HepG2 (cell line): ENCODE measurements around the gene ACADVL. TPM values are rescaled to one million over a fixed set of nuclear protein-coding genes. Genes with fewer than 3 reads are reported as not detected.
A peak's percentile ranks its signal among the peaks of the same experiment; 100 is the strongest.

Source experiments
- CREM ChIP-seq, 2 experiments: sonication (generic) in 1 of 2; formaldehyde crosslinking in 1 of 2; IDR thresholded peaks; 2 replicates each; pipeline versions ENCODE4 v1.4.0 to v1.6.1; 2016 to 2020; ENCODE audit warnings: antibody characterized with exemption in 1 of 2, mild to moderate bottlenecking in 1 of 2, missing genetic modification reagents in 1 of 2
- EEA1 ChIP-seq: sonication (generic); formaldehyde crosslinking; IDR thresholded peaks from 2 replicates; pipeline ENCODE4 v1.5.1; 2020; ENCODE audit warnings: mild to moderate bottlenecking, missing genetic modification reagents, borderline replicate concordance
- FOXA1 ChIP-seq, 2 experiments: fragments of 450-650 bp in 1 of 2; sonication (generic) in 1 of 2; formaldehyde crosslinking in 1 of 2; IDR thresholded peaks; 2 replicates each; pipeline versions ENCODE4 v1.4.0 to v1.6.1; 2016 to 2020; ENCODE audit warnings: missing genetic modification reagents in 1 of 2
- FOXK1 ChIP-seq: sonication (generic); formaldehyde crosslinking; IDR thresholded peaks from 2 replicates; pipeline ENCODE4 v1.4.0; 2020; ENCODE audit warnings: low read depth, missing genetic modification reagents, borderline replicate concordance
- MXI1 ChIP-seq: IDR thresholded peaks from 3 replicates; pipeline ENCODE4 v1.6.1; 2012; ENCODE audit warnings: low read depth, low read length, inconsistent platforms, borderline replicate concordance
- NCOR1 ChIP-seq: fragments of 200-600 bp; sonication (generic); IDR thresholded peaks from 2 replicates; pipeline ENCODE4 v1.7.0; 2017; ENCODE audit warnings: antibody characterized with exemption, low read length, borderline replicate concordance
- NR2F6 ChIP-seq, 2 experiments: IDR thresholded peaks; 2 replicates each; pipeline ENCODE4 v1.6.1; 2016; ENCODE audit warnings: antibody characterized with exemption in 1 of 2, mild to moderate bottlenecking in 1 of 2
- TBP ChIP-seq: sonication (generic); formaldehyde crosslinking; IDR thresholded peaks from 2 replicates; pipeline ENCODE4 v1.5.0; 2020; ENCODE audit warnings: missing genetic modification reagents
- TCF7L2 ChIP-seq: IDR thresholded peaks from 2 replicates; pipeline ENCODE4 v1.6.1; 2011; ENCODE audit warnings: mild to moderate bottlenecking, low read depth, low read length, moderate library complexity
- ZKSCAN1 ChIP-seq: fragments of 150-350 bp; IDR thresholded peaks from 2 replicates; pipeline ENCODE4 v1.6.1; 2014; ENCODE audit warnings: low read length
- ZNF124 ChIP-seq: sonication (generic); formaldehyde crosslinking; IDR thresholded peaks from 2 replicates; pipeline ENCODE4 v1.4.0; 2020; ENCODE audit warnings: missing genetic modification reagents
- ZNF331 ChIP-seq: sonication (generic); formaldehyde crosslinking; IDR thresholded peaks from 2 replicates; pipeline ENCODE4 v1.4.0; 2020; ENCODE audit warnings: missing genetic modification reagents
- ZNF367 ChIP-seq: sonication (generic); formaldehyde crosslinking; IDR thresholded peaks from 2 replicates; pipeline ENCODE4 v1.4.0; 2020; ENCODE audit warnings: missing genetic modification reagents, borderline replicate concordance
- ZNF768 ChIP-seq: sonication (generic); formaldehyde crosslinking; IDR thresholded peaks from 2 replicates; pipeline ENCODE4 v1.4.0; 2020; ENCODE audit warnings: missing genetic modification reagents
- ZNF839 ChIP-seq: sonication (generic); formaldehyde crosslinking; IDR thresholded peaks from 2 replicates; pipeline ENCODE4 v1.4.0; 2020; ENCODE audit warnings: missing genetic modification reagents, mild to moderate bottlenecking, borderline replicate concordance
- polyA plus RNA-seq, 8 experiments: library from polyadenylated mRNA; depleted of rRNA in 3 of 8; stranded (reverse) in 7 of 8; unstranded in 1 of 8; fragments of >200 nt; fragmentation: Illumina TruSeq in 4 of 8; extraction: Trizol in 4 of 8; gene quantifications; 2 replicates each; pipeline versions ENCODE4 v1.2.1 to v1.2.3, GENCODE V29; 2011 to 2016; ENCODE audit warnings: low read depth in 4 of 8, missing spikeins in 1 of 8, mixed read lengths in 1 of 8; ENCODE audit not compliant: insufficient read depth in 1 of 8
- total RNA-seq, 5 experiments: library from RNA; depleted of rRNA; stranded (reverse); fragments of >200 nt; fragmentation: Illumina TruSeq; extraction: Trizol; gene quantifications; 2 replicates each; pipeline ENCODE4 v1.2.3, GENCODE V29; 2016; ENCODE audit warnings: low read depth in 1 of 5
- TF ChIP-seq, protein P1 (sequence below): sonication (generic); formaldehyde crosslinking; IDR thresholded peaks from 2 replicates; pipeline ENCODE4 v1.4.0; 2020; ENCODE audit warnings: missing genetic modification reagents, mild to moderate bottlenecking, borderline replicate concordance
- TF ChIP-seq, protein P2 (sequence below): fragments of 450-650 bp; IDR thresholded peaks from 2 replicates; pipeline ENCODE4 v1.6.1; 2016
- TF ChIP-seq, protein P3 (sequence below): sonication (generic); formaldehyde crosslinking; IDR thresholded peaks from 2 replicates; pipeline ENCODE4 v1.4.0; 2020; ENCODE audit warnings: missing genetic modification reagents, borderline replicate concordance

The ACADVL gene
- total and polyA plus RNA-seq, 2 of the 13 experiments (the other 11 are each of a cell fraction or from before 2014, with no cell fraction given), result 219 to 412 TPM

DNA sequence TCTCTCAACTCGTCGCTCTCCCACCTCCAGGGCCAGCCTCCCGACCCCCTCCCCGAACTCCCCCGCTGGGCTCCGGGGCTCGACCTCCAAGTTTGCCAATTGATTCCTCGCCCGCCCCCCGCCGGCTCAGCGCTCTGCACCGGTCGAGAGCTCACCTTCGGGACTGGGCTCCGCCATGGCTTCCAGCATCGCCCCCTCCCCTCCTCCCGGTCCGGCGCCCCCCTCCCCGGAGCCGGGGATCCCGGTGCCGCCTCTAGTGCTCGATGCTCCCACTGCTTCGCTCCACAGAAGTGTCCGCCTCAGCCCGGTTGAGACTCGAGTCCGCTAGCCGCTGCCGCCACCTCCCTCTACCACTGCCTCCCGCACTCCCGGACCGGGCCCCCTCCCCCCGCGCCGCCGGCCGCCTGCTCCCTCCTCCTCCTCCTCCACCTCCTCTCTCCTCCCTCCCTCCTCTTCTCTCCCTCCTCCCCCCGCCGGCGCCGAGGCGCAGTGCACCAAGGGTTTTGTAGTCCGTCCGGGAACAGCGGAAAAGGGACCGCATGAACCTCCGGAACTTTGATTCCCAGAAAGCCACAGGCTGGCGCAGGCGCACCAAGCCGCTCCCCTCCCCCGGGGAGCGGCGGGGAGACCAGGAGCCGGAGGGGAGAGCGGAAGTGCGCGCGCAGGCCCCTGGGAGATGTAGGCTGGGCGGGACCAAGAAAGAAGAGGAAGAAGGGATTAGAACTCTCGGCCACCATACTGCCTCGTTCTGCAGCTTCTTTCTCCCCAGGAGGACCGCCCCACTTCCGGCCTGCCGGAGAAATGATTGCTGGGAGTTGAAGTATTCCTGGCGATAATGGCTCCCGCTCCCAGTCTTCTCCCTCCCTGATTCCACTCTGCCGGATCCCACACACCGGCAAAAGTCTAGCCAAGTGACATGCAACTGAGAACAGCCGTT lies 19.6 kb downstream of the ACADVL start, which contains the start of gene PHF23 (continued):
- TF ChIP-seq ZNF367 (CRISPR knock-in tag) (no peak), MXI1 (peak; percentile 67; the same call in 2 of the 3 replicates), ZNF124 (peak; percentile 95), NCOR1 (peak; percentile 50; the same call in 1 of the 2 replicates), CREM (IDR thresholded peaks at IDR 0.05) (peak; percentile 98), CREM (CRISPR knock-in tag; IDR thresholded peaks at IDR 0.05) (no peak), FOXA1 (IDR thresholded peaks at IDR 0.05) (no peak), FOXA1 (CRISPR knock-in tag; IDR thresholded peaks at IDR 0.05) (no peak), TBP (no peak; the same call in 1 of the 2 replicates), TCF7L2 (no peak), ZKSCAN1 (no peak), ZNF768 (CRISPR knock-in tag) (no peak), ZNF331 (CRISPR knock-in tag) (no peak), ZNF839 (CRISPR knock-in tag) (no peak), FOXK1 (CRISPR knock-in tag) (peak; percentile 42), EEA1 (CRISPR knock-in tag) (0 out of 2 replicates have a peak, but pooled peaks have one; percentile 41), NR2F6 (IDR thresholded peaks at IDR 0.05) (no peak; the same call in 1 of the 2 replicates), NR2F6 (CRISPR knock-in tag; IDR thresholded peaks at IDR 0.05) (peak; percentile 22; the same call in 1 of the 2 replicates)
- TF ChIP-seq, protein P1, sequence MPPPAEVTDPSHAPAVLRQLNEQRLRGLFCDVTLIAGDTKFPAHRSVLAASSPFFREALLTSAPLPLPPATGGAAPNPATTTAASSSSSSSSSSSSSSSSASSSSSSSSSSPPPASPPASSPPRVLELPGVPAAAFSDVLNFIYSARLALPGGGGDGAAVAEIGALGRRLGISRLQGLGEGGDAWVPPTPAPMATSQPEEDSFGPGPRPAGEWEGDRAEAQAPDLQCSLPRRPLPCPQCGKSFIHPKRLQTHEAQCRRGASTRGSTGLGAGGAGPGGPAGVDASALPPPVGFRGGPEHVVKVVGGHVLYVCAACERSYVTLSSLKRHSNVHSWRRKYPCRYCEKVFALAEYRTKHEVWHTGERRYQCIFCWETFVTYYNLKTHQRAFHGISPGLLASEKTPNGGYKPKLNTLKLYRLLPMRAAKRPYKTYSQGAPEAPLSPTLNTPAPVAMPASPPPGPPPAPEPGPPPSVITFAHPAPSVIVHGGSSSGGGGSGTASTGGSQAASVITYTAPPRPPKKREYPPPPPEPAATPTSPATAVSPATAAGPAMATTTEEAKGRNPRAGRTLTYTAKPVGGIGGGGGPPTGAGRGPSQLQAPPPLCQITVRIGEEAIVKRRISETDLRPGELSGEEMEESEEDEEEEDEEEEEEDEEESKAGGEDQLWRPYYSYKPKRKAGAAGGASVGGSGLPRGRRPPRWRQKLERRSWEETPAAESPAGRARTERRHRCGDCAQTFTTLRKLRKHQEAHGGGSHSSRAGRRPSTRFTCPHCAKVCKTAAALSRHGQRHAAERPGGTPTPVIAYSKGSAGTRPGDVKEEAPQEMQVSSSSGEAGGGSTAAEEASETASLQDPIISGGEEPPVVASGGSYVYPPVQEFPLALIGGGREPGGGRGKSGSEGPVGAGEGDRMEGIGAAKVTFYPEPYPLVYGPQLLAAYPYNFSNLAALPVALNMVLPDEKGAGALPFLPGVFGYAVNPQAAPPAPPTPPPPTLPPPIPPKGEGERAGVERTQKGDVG, result no peak
- TF ChIP-seq, protein P2, sequence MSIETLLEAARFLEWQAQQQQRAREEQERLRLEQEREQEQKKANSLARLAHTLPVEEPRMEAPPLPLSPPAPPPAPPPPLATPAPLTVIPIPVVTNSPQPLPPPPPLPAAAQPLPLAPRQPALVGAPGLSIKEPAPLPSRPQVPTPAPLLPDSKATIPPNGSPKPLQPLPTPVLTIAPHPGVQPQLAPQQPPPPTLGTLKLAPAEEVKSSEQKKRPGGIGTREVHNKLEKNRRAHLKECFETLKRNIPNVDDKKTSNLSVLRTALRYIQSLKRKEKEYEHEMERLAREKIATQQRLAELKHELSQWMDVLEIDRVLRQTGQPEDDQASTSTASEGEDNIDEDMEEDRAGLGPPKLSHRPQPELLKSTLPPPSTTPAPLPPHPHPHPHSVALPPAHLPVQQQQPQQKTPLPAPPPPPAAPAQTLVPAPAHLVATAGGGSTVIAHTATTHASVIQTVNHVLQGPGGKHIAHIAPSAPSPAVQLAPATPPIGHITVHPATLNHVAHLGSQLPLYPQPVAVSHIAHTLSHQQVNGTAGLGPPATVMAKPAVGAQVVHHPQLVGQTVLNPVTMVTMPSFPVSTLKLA, result peak; percentile 52
- TF ChIP-seq, protein P3, sequence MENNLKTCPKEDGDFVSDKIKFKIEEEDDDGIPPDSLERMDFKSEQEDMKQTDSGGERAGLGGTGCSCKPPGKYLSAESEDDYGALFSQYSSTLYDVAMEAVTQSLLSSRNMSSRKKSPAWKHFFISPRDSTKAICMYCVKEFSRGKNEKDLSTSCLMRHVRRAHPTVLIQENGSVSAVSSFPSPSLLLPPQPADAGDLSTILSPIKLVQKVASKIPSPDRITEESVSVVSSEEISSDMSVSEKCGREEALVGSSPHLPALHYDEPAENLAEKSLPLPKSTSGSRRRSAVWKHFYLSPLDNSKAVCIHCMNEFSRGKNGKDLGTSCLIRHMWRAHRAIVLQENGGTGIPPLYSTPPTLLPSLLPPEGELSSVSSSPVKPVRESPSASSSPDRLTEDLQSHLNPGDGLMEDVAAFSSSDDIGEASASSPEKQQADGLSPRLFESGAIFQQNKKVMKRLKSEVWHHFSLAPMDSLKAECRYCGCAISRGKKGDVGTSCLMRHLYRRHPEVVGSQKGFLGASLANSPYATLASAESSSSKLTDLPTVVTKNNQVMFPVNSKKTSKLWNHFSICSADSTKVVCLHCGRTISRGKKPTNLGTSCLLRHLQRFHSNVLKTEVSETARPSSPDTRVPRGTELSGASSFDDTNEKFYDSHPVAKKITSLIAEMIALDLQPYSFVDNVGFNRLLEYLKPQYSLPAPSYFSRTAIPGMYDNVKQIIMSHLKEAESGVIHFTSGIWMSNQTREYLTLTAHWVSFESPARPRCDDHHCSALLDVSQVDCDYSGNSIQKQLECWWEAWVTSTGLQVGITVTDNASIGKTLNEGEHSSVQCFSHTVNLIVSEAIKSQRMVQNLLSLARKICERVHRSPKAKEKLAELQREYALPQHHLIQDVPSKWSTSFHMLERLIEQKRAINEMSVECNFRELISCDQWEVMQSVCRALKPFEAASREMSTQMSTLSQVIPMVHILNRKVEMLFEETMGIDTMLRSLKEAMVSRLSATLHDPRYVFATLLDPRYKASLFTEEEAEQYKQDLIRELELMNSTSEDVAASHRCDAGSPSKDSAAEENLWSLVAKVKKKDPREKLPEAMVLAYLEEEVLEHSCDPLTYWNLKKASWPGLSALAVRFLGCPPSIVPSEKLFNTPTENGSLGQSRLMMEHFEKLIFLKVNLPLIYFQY (CRISPR knock-in tag), result no peak
